Urothelium cell line (cell line): ENCODE data around the gene WDR88.
"Not testable (repeated sequence)": the region's sequence is repeated elsewhere in the genome, so short reads cannot be mapped to it uniquely, and the experiment has no call there.

ENCODE experiments used
- DNase-seq: peaks from one replicate; pipeline ENCODE4 v3.0.0; 2011; ENCODE audit warnings: low spot score, mixed read lengths
- FAIRE-seq: peaks from 2 replicates; lab custom pipeline; 2011; peaks lifted over from hg19 to GRCh38; lab: Jason Lieb, UNC

Gene WDR88

GRCh38 chr19:33125929-33126388, 6.0 kb upstream of the WDR88 start:
- FAIRE-seq = no peak
- DNase-seq = peak; percentile 73

- not testable (repeated sequence) for FAIRE-seq, DNase-seq
These were observed 5.2 kb upstream of the WDR88 start for GRCh38 chr19:33126712-33127111.

GRCh38 chr19:33129901-33130300, 2.0 kb upstream of the WDR88 start:
- FAIRE-seq (no peak), DNase-seq (no peak)

- FAIRE-seq (no peak), DNase-seq (no peak)
These were observed 1.5 kb upstream of the WDR88 start for GRCh38 chr19:33130433-33130832.

- no peak for FAIRE-seq
- DNase-seq = no peak
These were observed 511 bp downstream of the WDR88 start for GRCh38 chr19:33132425-33132824.

- no peak for DNase-seq
- no peak for FAIRE-seq
These were observed 1.6 kb downstream of the WDR88 start for GRCh38 chr19:33133438-33134031.

GRCh38 chr19:33134571-33135041, 2.7 kb downstream of the WDR88 start:
- FAIRE-seq (no peak), DNase-seq (no peak)

GRCh38 chr19:33139165-33139564, 7.3 kb downstream of the WDR88 start:
- FAIRE-seq (no peak), DNase-seq (no peak)

GRCh38 chr19:33143897-33144405, 12.0 kb downstream of the WDR88 start:
- peak; percentile 83 for DNase-seq
- peak; percentile 79 for FAIRE-seq

GRCh38 chr19:33146209-33146608, 14.3 kb downstream of the WDR88 start:
- FAIRE-seq = no peak
- DNase-seq = no peak

GRCh38 chr19:33147538-33147937, 15.6 kb downstream of the WDR88 start:
- DNase-seq (no peak), FAIRE-seq (no peak)

- FAIRE-seq (no peak), DNase-seq (no peak)
These were observed 19.1 kb downstream of the WDR88 start for GRCh38 chr19:33150852-33151518.

- no peak for DNase-seq
- no peak for FAIRE-seq
These were observed 20.3 kb downstream of the WDR88 start for GRCh38 chr19:33152176-33152575.

GRCh38 chr19:33152625-33153024, 20.7 kb downstream of the WDR88 start:
- not testable (repeated sequence) for FAIRE-seq, DNase-seq

- not testable (repeated sequence) for DNase-seq, FAIRE-seq
These were observed 22.4 kb downstream of the WDR88 start for GRCh38 chr19:33154313-33154712.

- DNase-seq (no peak), FAIRE-seq (no peak)
These were observed 24.4 kb downstream of the WDR88 start for GRCh38 chr19:33156334-33156733.

GRCh38 chr19:33157906-33158305, 26.0 kb downstream of the WDR88 start:
- FAIRE-seq = no peak
- no peak for DNase-seq

GRCh38 chr19:33158365-33158764, 26.5 kb downstream of the WDR88 start:
- FAIRE-seq = no peak
- no peak for DNase-seq

- FAIRE-seq = no peak
- no peak for DNase-seq
These were observed 27.2 kb downstream of the WDR88 start for GRCh38 chr19:33159149-33159548.

GRCh38 chr19:33159893-33160292, 28.0 kb downstream of the WDR88 start:
- DNase-seq (no peak), FAIRE-seq (no peak)

- no peak for FAIRE-seq
- no peak for DNase-seq
These were observed 29.3 kb downstream of the WDR88 start for GRCh38 chr19:33161201-33161600.

GRCh38 chr19:33163481-33163880, 31.6 kb downstream of the WDR88 start:
- FAIRE-seq (no peak), DNase-seq (no peak)
